Esophagus muscularis mucosa (tissue), 4 donors: Measurements from ENCODE around the gene RETREG3.

Source experiments
- CTCF ChIP-seq, 3 experiments: fragments of 200-600 bp in 2 of 3; fragments of 450-650 bp in 1 of 3; sonication (generic) in 2 of 3; IDR thresholded peaks; one replicate each; pipeline ENCODE4 v1.5.1; 2017 to 2019; ENCODE audit warnings: antibody characterized with exemption in 3 of 3, mild to moderate bottlenecking in 2 of 3, moderate library complexity in 1 of 3
- EP300 ChIP-seq: sonication (generic); formaldehyde crosslinking; IDR thresholded peaks from one replicate; pipeline ENCODE4 v1.6.1; 2017; ENCODE audit warnings: antibody characterized with exemption
- POLR2A ChIP-seq: fragments of 450-650 bp; IDR thresholded peaks from one replicate; pipeline ENCODE4 v1.6.1; 2017; ENCODE audit warnings: antibody characterized with exemption, moderate library complexity, mild to moderate bottlenecking, low read depth

GRCh38 chr17:42537156-42537805 is 71.9 kb downstream of the RETREG3 start:
- TF ChIP-seq POLR2A = no peak
- no peak for TF ChIP-seq EP300
- no peak for TF ChIP-seq CTCF (IDR thresholded peaks at IDR 0.05)
